HepG2 (cell line): ENCODE results near the gene CFAP61. TPM values are rescaled to one million over a fixed set of nuclear protein-coding genes. Genes with fewer than 3 reads are reported as not detected.

Experiments
- ARID3A ChIP-seq: IDR thresholded peaks from 2 replicates; pipeline ENCODE4 v1.6.1; 2012; ENCODE audit warnings: low read depth, low read length, improper control_type of control experiment
- PAWR ChIP-seq: sonication (generic); formaldehyde crosslinking; IDR thresholded peaks from 2 replicates; pipeline ENCODE4 v1.4.0; 2020; ENCODE audit warnings: missing genetic modification reagents, mild to moderate bottlenecking, borderline replicate concordance
- THAP8 ChIP-seq: sonication (generic); formaldehyde crosslinking; IDR thresholded peaks from 2 replicates; pipeline ENCODE4 v1.5.1; 2020; ENCODE audit warnings: missing genetic modification reagents, mild to moderate bottlenecking, borderline replicate concordance
- ZBTB40 ChIP-seq, 2 experiments: fragments of 450-650 bp in 1 of 2; sonication (generic) in 1 of 2; formaldehyde crosslinking in 1 of 2; IDR thresholded peaks; 2 replicates each; pipeline versions ENCODE4 v1.6.1 to v1.8.0; 2016 to 2022; ENCODE audit warnings: antibody characterized with exemption in 1 of 2, mild to moderate bottlenecking in 1 of 2, missing genetic modification reagents in 1 of 2
- ZBTB49 ChIP-seq: sonication (generic); formaldehyde crosslinking; IDR thresholded peaks from 2 replicates; pipeline ENCODE4 v1.4.0; 2020; ENCODE audit warnings: missing genetic modification reagents, borderline replicate concordance
- ZNF362 ChIP-seq: sonication (generic); formaldehyde crosslinking; IDR thresholded peaks from 2 replicates; pipeline ENCODE4 v1.4.0; 2020; ENCODE audit warnings: missing genetic modification reagents, mild to moderate bottlenecking, borderline replicate concordance
- ZNF703 ChIP-seq: sonication (generic); formaldehyde crosslinking; IDR thresholded peaks from 2 replicates; pipeline ENCODE4 v1.5.1; 2020; ENCODE audit warnings: missing genetic modification reagents, mild to moderate bottlenecking, moderate library complexity, borderline replicate concordance
- ZNF740 ChIP-seq: sonication (generic); formaldehyde crosslinking; IDR thresholded peaks from 2 replicates; pipeline ENCODE4 v1.4.0; 2020; ENCODE audit warnings: missing genetic modification reagents
- ZNF839 ChIP-seq: sonication (generic); formaldehyde crosslinking; IDR thresholded peaks from 2 replicates; pipeline ENCODE4 v1.4.0; 2020; ENCODE audit warnings: missing genetic modification reagents, mild to moderate bottlenecking, borderline replicate concordance
- polyA plus RNA-seq, 8 experiments: library from polyadenylated mRNA; depleted of rRNA in 3 of 8; stranded (reverse) in 7 of 8; unstranded in 1 of 8; fragments of >200 nt; fragmentation: Illumina TruSeq in 4 of 8; extraction: Trizol in 4 of 8; gene quantifications; 2 replicates each; pipeline versions ENCODE4 v1.2.1 to v1.2.3, GENCODE V29; 2011 to 2016; ENCODE audit warnings: low read depth in 4 of 8, missing spikeins in 1 of 8, mixed read lengths in 1 of 8; ENCODE audit not compliant: insufficient read depth in 1 of 8
- total RNA-seq, 5 experiments: library from RNA; depleted of rRNA; stranded (reverse); fragments of >200 nt; fragmentation: Illumina TruSeq; extraction: Trizol; gene quantifications; 2 replicates each; pipeline ENCODE4 v1.2.3, GENCODE V29; 2016; ENCODE audit warnings: low read depth in 1 of 5

CFAP61 gene
- total and polyA plus RNA-seq, 2 of the 13 experiments (the other 11 are each of a cell fraction or from before 2014, with no cell fraction given) = 0.27 TPM; not detected in 1

- TF ChIP-seq ZNF839 (peak; percentile 86; the same call in 1 of the 2 replicates), ZBTB40 (IDR thresholded peaks at IDR 0.05) (peak; percentile 83), ZBTB40 (CRISPR knock-in tag; IDR thresholded peaks at IDR 0.05) (peak; percentile 94), ARID3A (0 out of 2 replicates have a peak, but pooled peaks have one; percentile 46), THAP8 (CRISPR knock-in tag) (no peak; the same call in 1 of the 2 replicates), ZNF362 (CRISPR knock-in tag) (no peak), ZBTB49 (peak; percentile 79; the same call in 1 of the 2 replicates), ZNF740 (CRISPR knock-in tag) (peak; percentile 50; the same call in 1 of the 2 replicates), ZNF703 (CRISPR knock-in tag) (no peak), PAWR (no peak)
Measured at GRCh38 chr20:20052074-20052970, at the start of gene CFAP61, which contains the start of gene CRNKL1 (continued).
